Lung (tissue), 12 donors: ENCODE results near the gene UBASH3B. TPM values are rescaled to one million over a fixed set of nuclear protein-coding genes. Genes with fewer than 3 reads are reported as not detected.

Source experiments
- ATAC-seq: fragments of 200-7000 bp; cut with Tn5 transposase; one replicate; pipeline ENCODE4 v1.9.1; 2020; ENCODE audit warnings: moderate number of reproducible peaks; ENCODE audit not compliant: insufficient read depth, low FRiP score
- DNase-seq, 3 donors: peaks; one replicate each; pipeline ENCODE4 v3.0.0-alpha.2; 2013 to 2017
- H3K27ac ChIP-seq, 2 donors: one replicate each; pipeline ENCODE4 v1.5.1; 2013; ENCODE audit warnings: mild to moderate bottlenecking in 2 of 2, moderate library complexity in 2 of 2, control low read depth in 1 of 2, inconsistent platforms in 1 of 2, low read depth in 1 of 2, low read length in 1 of 2
- H3K27me3 ChIP-seq, 3 donors: one replicate each; pipeline ENCODE4 v1.5.1; 2013; ENCODE audit warnings: low read length in 2 of 3; ENCODE audit not compliant: control insufficient read depth in 3 of 3, insufficient read depth in 3 of 3
- H3K36me3 ChIP-seq, 4 donors: one replicate each; pipeline ENCODE4 v1.5.1; 2013; ENCODE audit warnings: low read length in 4 of 4, mild to moderate bottlenecking in 1 of 4, moderate library complexity in 1 of 4; ENCODE audit not compliant: control insufficient read depth in 4 of 4, insufficient read depth in 4 of 4
- H3K4me1 ChIP-seq, 5 donors: one replicate each; pipeline ENCODE4 v1.5.1; 2013; ENCODE audit warnings: low read length in 5 of 5, mild to moderate bottlenecking in 2 of 5, moderate library complexity in 1 of 5; ENCODE audit not compliant: control insufficient read depth in 5 of 5, insufficient read depth in 5 of 5
- H3K4me3 ChIP-seq: one replicate; pipeline ENCODE4 v1.5.1; 2013; ENCODE audit warnings: mild to moderate bottlenecking, control low read depth, moderate library complexity
- H3K9ac ChIP-seq, 2 donors: one replicate each; pipeline ENCODE4 v1.5.1; 2013; ENCODE audit warnings: low read length in 2 of 2, control low read depth in 1 of 2; ENCODE audit not compliant: insufficient read depth in 1 of 2
- H3K9me3 ChIP-seq, 4 donors: one replicate each; pipeline ENCODE4 v1.5.1; 2013; ENCODE audit warnings: low read length in 3 of 4, mild to moderate bottlenecking in 1 of 4, moderate library complexity in 1 of 4; ENCODE audit not compliant: control insufficient read depth in 4 of 4, insufficient read depth in 3 of 4
- WGBS, 2 donors: extraction: QIAGEN DNeasy Blood & Tissue Kit; methylation state at CpG; one replicate each; pipeline ENCODE4 v1.1.7; 2013; 5-methylcytosine and 5-hydroxymethylcytosine counted together
- polyA plus RNA-seq, 2 donors: library from polyadenylated mRNA; stranded (reverse); fragments of 200-250 nt; gene quantifications; one replicate each; pipeline ENCODE4 v1.2.1, GENCODE V29; 2013
- total RNA-seq, 2 donors: library from RNA; depleted of rRNA in 1 of 2; stranded (reverse); fragments of >200 nt in 1 of 2; gene quantifications; one replicate each; pipeline ENCODE4 v1.2.1, GENCODE V29; 2014 to 2021
- TF ChIP-seq, protein P1 (sequence below): IDR thresholded peaks from 2 replicates; pipeline ENCODE4 v1.5.1; 2012; ENCODE audit warnings: mild to moderate bottlenecking; ENCODE audit errors: control extremely low read depth, extremely low read depth
- donor health status: control.
- donor health status: control.
- donor health status: Bipolar disorder and iron deficiency.
- donor health status: healthy.
- donor health status: DM: yes; HTN: yes; CAD: no.

Gene UBASH3B
- total and polyA plus RNA-seq, 4 donors, result 5.8 to 51.2 (median 12.4) TPM

DNA sequence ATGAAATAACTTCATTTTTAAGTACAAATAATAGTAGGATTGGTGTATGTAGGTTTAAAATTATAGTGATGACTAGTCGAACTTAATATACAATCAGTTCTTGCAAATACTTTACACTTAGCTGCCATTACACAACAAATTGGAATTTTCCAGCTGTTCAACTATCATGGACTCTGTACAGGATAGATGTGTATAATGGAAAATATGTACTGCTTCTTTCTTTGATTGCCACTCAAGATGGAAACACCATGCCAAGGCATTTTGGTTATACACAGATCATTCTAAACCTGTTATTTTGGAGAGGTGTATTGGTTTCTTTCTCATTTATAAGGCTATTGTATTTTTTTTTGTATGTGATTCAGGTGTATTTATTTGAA lies 158.4 kb downstream of the UBASH3B start:
- Histone ChIP-seq H3K9ac (no peak overlapping the region), H3K27ac (no peak overlapping the region), H3K27me3 (no peaks in the 10 kb centered on the region), H3K36me3 (peaks cover 0 to 2% (median 0%) of the 10 kb centered on the region in 4 donors), H3K4me3 (no peak overlapping the region), H3K9me3 (no peaks in the 10 kb centered on the region), H3K4me1 (peaks cover 0 to 26% (median 2%) of the 10 kb centered on the region in 5 donors)
- DNase-seq (peak in 1 of 3 donors; percentile 60), ATAC-seq (no peak)
- TF ChIP-seq, protein P1, sequence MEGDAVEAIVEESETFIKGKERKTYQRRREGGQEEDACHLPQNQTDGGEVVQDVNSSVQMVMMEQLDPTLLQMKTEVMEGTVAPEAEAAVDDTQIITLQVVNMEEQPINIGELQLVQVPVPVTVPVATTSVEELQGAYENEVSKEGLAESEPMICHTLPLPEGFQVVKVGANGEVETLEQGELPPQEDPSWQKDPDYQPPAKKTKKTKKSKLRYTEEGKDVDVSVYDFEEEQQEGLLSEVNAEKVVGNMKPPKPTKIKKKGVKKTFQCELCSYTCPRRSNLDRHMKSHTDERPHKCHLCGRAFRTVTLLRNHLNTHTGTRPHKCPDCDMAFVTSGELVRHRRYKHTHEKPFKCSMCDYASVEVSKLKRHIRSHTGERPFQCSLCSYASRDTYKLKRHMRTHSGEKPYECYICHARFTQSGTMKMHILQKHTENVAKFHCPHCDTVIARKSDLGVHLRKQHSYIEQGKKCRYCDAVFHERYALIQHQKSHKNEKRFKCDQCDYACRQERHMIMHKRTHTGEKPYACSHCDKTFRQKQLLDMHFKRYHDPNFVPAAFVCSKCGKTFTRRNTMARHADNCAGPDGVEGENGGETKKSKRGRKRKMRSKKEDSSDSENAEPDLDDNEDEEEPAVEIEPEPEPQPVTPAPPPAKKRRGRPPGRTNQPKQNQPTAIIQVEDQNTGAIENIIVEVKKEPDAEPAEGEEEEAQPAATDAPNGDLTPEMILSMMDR, result no peak
- WGBS, 2 donors, result 76 to 80% methylated on average over 1 of the region's 1 CpG

DNA sequence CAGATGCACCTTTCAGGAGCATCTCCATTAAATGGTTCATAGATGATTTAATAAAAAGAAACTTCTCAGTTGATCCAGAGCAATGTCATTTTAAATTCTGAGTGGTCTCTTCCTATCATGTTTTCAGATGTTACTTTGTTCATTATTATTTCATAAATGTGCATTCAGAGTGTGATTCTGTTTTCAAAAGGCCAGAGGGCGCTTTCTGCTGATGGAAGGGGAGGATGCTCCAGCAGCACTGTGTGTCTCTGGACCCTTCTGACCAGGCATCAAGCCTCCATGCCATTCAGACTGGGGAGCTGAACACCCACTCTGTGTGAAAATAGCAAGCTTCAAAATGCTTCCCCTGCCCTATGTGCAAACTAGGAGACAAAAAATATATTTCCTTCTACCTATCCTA lies 158.9 kb downstream of the UBASH3B start:
- DNase-seq (no peak), ATAC-seq (no peak)
- H3K9me3 ChIP-seq, result no peaks in the 10 kb centered on the region
- H3K4me3 ChIP-seq, result no peak overlapping the region
- no peaks in the 10 kb centered on the region for H3K27me3 ChIP-seq
- TF ChIP-seq, protein P1, result no peak
- no peak overlapping the region for H3K27ac ChIP-seq
- WGBS, 2 donors, result 96 to 97% methylated on average over 1 of the region's 1 CpG
- no peak overlapping the region for H3K9ac ChIP-seq
- H3K36me3 ChIP-seq, result peaks cover 0 to 2% (median 0%) of the 10 kb centered on the region in 4 donors
- H3K4me1 ChIP-seq, result peaks cover 0 to 20% (median 2%) of the 10 kb centered on the region in 5 donors

DNA sequence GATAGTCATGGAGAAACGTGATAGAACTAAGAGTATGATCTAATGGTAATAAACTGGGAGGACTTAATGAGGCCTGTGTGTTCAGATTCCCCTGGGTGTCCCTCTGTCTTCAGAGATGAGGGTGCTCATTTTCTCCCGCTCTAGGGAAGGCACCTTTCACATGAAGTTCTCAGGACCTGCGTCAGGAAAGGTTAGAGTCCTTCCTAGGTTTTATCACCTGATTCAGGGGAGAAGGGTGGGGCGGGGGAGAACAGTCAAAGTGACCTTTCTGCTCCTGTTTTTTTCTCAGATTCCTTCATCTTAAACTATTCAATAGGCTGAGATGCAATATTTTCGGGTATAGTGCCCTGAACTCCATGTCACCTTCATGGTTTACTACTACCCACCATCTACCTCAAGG lies 160.4 kb downstream of the UBASH3B start:
- Histone ChIP-seq H3K27me3 (no peaks in the 10 kb centered on the region), H3K4me1 (peaks cover 0 to 11% (median 0%) of the 10 kb centered on the region in 5 donors), H3K36me3 (no peaks in the 10 kb centered on the region), H3K9me3 (peaks cover 0 to 2% (median 0%) of the 10 kb centered on the region in 4 donors), H3K4me3 (no peak overlapping the region), H3K27ac (no peak overlapping the region), H3K9ac (no peak overlapping the region)
- no peak for DNase-seq
- 82 to 91% methylated on average over 5 of the region's 5 CpGs for WGBS, 2 donors
- TF ChIP-seq, protein P1, result no peak
- ATAC-seq, result no peak
